GM20000 (cell line): ENCODE measurements around the gene NFE2L1.

Experiments used
- DNase-seq: peaks from one replicate; pipeline ENCODE4 v3.0.0; 2012; ENCODE audit warnings: low spot score
- TF ChIP-seq, protein P1 (sequence below): IDR thresholded peaks from 2 replicates; pipeline ENCODE4 v1.5.1; 2012; ENCODE audit warnings: mild to moderate bottlenecking, control low read depth; ENCODE audit errors: extremely low read depth, missing control alignments

The NFE2L1 gene

DNA sequence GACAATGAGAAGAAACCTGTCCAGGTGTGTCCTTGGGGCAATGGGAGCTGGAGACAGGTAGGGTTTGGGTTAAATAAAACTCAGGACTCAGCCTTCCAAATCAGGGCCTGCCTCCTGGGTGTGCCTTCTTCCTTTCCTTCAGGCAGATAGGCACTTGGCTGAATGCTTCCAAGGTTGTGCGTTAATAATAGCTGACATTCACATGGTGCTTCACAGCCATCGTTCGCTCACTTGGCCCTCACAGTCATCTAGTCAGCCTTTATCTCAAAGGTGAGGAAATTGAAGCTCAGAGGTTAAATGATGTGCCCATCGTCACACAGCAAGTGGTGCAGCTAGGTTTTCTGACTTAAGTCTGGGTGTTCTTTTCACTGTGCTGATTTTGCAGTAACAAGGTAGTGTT is 9.5 kb downstream of the NFE2L1 start:
- DNase-seq, result no peak
- TF ChIP-seq, protein P1, sequence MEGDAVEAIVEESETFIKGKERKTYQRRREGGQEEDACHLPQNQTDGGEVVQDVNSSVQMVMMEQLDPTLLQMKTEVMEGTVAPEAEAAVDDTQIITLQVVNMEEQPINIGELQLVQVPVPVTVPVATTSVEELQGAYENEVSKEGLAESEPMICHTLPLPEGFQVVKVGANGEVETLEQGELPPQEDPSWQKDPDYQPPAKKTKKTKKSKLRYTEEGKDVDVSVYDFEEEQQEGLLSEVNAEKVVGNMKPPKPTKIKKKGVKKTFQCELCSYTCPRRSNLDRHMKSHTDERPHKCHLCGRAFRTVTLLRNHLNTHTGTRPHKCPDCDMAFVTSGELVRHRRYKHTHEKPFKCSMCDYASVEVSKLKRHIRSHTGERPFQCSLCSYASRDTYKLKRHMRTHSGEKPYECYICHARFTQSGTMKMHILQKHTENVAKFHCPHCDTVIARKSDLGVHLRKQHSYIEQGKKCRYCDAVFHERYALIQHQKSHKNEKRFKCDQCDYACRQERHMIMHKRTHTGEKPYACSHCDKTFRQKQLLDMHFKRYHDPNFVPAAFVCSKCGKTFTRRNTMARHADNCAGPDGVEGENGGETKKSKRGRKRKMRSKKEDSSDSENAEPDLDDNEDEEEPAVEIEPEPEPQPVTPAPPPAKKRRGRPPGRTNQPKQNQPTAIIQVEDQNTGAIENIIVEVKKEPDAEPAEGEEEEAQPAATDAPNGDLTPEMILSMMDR, result no peak

DNA sequence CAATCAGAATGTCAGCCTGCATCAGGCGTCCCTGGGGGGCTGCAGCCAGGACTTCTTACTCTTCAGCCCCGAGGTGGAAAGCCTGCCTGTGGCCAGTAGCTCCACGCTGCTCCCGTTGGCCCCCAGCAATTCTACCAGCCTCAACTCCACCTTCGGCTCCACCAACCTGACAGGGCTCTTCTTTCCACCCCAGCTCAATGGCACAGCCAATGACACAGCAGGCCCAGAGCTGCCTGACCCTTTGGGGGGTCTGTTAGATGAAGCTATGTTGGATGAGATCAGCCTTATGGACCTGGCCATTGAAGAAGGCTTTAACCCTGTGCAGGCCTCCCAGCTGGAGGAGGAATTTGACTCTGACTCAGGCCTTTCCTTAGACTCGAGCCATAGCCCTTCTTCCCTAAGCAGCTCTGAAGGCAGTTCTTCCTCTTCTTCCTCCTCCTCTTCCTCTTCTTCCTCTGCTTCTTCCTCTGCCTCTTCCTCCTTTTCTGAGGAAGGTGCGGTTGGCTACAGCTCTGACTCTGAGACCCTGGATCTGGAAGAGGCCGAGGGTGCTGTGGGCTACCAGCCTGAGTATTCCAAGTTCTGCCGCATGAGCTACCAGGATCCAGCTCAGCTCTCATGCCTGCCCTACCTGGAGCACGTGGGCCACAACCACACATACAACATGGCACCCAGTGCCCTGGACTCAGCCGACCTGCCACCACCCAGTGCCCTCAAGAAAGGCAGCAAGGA is 10.4 kb downstream of the NFE2L1 start:
- DNase-seq, result no peak
- TF ChIP-seq, protein P1, result no peak

DNA sequence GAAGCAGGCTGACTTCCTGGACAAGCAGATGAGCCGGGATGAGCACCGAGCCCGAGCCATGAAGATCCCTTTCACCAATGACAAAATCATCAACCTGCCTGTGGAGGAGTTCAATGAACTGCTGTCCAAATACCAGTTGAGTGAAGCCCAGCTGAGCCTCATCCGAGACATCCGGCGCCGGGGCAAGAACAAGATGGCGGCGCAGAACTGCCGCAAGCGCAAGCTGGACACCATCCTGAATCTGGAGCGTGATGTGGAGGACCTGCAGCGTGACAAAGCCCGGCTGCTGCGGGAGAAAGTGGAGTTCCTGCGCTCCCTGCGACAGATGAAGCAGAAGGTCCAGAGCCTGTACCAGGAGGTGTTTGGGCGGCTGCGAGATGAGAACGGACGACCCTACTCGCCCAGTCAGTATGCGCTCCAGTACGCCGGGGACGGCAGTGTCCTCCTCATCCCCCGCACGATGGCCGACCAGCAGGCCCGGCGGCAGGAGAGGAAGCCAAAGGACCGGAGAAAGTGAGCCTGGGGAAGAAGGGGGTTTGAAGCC is 11.0 kb downstream of the NFE2L1 start:
- no peak for DNase-seq
- TF ChIP-seq, protein P1, result no peak

DNA sequence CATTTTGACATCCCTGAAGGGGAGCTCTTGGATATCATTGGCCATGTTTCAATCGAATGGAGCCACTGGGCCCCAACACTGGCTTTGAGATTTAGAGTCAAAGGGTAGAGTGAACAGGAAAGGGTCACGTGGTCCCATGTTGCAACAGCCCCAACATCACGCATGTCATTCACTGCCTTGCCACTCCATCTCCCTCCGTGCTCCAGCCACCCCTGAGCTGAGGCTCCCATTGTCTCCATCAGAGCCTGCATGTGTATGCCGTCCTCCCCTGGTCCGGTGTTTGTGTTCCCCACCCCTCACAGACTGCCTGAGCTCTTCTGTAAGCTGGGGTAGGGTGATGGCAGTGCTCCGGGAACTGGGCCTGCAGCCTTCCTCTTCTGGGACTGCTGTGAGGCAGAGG is 12.1 kb downstream of the NFE2L1 start:
- TF ChIP-seq, protein P1, result no peak

DNA sequence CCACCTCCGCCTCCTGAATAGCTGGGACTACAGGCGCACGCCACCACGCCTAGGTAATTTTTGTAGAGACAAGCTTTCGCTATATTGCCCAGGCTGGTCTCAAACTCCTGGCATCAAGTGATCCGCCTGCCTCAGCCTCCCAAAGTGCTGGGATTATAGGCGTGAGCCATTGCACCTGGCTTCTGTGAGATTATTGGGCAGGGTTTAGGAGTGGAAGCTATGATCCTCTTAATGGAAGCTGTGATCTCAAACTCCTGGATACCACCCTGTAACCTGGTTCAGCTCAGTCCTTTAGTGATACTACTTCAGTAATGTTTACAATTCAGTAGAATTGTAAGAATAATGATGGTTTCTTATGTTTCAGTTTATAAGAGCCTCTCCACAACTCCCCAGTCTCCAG is 14.1 kb downstream of the NFE2L1 start:
- TF ChIP-seq, protein P1, result no peak
- DNase-seq, result no peak

More for the DNA sequence above, 12.1 kb downstream of the NFE2L1 start:
- DNase-seq, result no peak

DNA sequence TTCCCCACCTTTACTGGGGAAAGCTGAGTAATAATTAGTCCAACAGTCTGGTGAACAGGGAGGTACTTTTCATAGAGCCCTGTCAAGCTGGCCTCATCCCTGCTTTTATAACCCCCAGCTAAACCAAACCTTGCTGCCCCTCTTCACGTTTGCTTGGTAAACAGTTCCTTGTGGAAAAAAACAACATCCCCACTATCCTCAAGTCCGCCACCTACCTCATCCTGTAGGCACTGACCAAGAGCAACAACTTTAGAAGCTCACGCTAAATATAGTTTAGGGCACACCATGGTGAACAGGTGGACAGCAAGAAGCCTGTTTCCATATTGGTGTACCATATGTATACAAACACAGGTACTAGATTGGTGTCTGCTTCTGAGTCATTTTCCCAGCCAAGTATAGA is 16.5 kb downstream of the NFE2L1 start:
- no peak for DNase-seq
- TF ChIP-seq, protein P1, result no peak

DNA sequence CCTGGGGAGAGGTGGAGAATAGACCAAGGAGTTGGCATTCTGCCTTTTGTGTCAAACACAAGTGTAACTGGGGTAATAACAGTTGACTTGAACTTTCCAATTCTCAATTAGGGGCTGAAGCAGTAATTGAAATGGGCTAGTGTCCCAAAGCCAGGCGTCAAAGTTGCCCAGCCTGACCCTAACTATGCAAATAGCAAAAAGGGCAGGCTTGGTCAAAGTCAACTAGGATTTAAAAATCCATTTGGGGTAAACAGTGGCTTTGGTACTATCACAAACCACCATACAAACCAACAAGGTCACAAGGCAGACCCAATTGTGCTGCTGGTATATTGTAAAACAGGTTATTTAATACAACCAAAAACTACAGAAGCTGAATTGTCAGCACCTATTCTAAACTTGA is 18.0 kb downstream of the NFE2L1 start:
- TF ChIP-seq, protein P1, result no peak
- no peak for DNase-seq
